ENCODE data around the gene FADS2. TPM values are rescaled to one million over a fixed set of nuclear protein-coding genes. Genes with fewer than 3 reads are reported as not detected.

The FADS2 gene
- total RNA-seq, 1 donor from 2014 or later: 25.7 TPM

- DNase-seq: no peak
- TF ChIP-seq CTCF (IDR thresholded peaks at IDR 0.05; ENCODE audit: borderline replicate concordance): no peak
- H3K27me3 ChIP-seq (ENCODE audit: low read depth): no peaks in the 10 kb centered on the region
- intact Hi-C loops (cut with micrococcal nuclease): no loop called here
- peaks cover 79% of the 10 kb centered on the region for H3K4me1 ChIP-seq
- peak overlapping the region; percentile 73 for H3K4me3 ChIP-seq
- peak overlapping the region; percentile 89 for H3K27ac ChIP-seq (replicated peaks)
- no peaks in the 10 kb centered on the region for H3K36me3 ChIP-seq
- H3K9me3 ChIP-seq (replicated peaks): no peaks in the 10 kb centered on the region
Measured at GRCh38 chr11:61829806-61830205, 1.7 kb downstream of the FADS2 start.

- no peak for TF ChIP-seq CTCF (IDR thresholded peaks at IDR 0.05; ENCODE audit: borderline replicate concordance)
- Histone ChIP-seq H3K27me3 (ENCODE audit: low read depth) (no peaks in the 10 kb centered on the region), H3K4me3 (no peak overlapping the region), H3K27ac (replicated peaks) (peak overlapping the region; percentile 89), H3K4me1 (peaks cover 86% of the 10 kb centered on the region), H3K36me3 (no peaks in the 10 kb centered on the region), H3K9me3 (replicated peaks) (no peaks in the 10 kb centered on the region)
- intact Hi-C loops (cut with micrococcal nuclease): no loop called here
- DNase-seq: no peak
Measured at GRCh38 chr11:61830237-61831105, 2.4 kb downstream of the FADS2 start.

GRCh38 chr11:61832207-61832606 lies 4.1 kb downstream of the FADS2 start:
- Histone ChIP-seq H3K27ac (replicated peaks) (peak overlapping the region; percentile 76), H3K4me1 (peaks cover 89% of the 10 kb centered on the region), H3K9me3 (replicated peaks) (no peaks in the 10 kb centered on the region), H3K27me3 (ENCODE audit: low read depth) (no peaks in the 10 kb centered on the region), H3K36me3 (no peaks in the 10 kb centered on the region), H3K4me3 (no peak overlapping the region)
- intact Hi-C loops (cut with micrococcal nuclease): no loop called here
- no peak for DNase-seq
- TF ChIP-seq CTCF (IDR thresholded peaks at IDR 0.05; ENCODE audit: borderline replicate concordance): no peak

GRCh38 chr11:61832754-61833153 lies 4.7 kb downstream of the FADS2 start:
- no peak for TF ChIP-seq CTCF (IDR thresholded peaks at IDR 0.05; ENCODE audit: borderline replicate concordance)
- Histone ChIP-seq H3K36me3 (no peaks in the 10 kb centered on the region), H3K27ac (replicated peaks) (peak overlapping the region; percentile 76), H3K4me3 (no peak overlapping the region), H3K9me3 (replicated peaks) (no peaks in the 10 kb centered on the region), H3K27me3 (ENCODE audit: low read depth) (no peaks in the 10 kb centered on the region), H3K4me1 (peaks cover 83% of the 10 kb centered on the region)
- intact Hi-C loops (cut with micrococcal nuclease): no loop called here
- peak; percentile 50 for DNase-seq

- no peak for TF ChIP-seq CTCF (IDR thresholded peaks at IDR 0.05; ENCODE audit: borderline replicate concordance)
- Histone ChIP-seq H3K36me3 (no peaks in the 10 kb centered on the region), H3K4me3 (no peak overlapping the region), H3K4me1 (peaks cover 76% of the 10 kb centered on the region), H3K9me3 (replicated peaks) (no peaks in the 10 kb centered on the region), H3K27me3 (ENCODE audit: low read depth) (no peaks in the 10 kb centered on the region), H3K27ac (replicated peaks) (peak overlapping the region; percentile 76)
- no peak for DNase-seq
- intact Hi-C loops (cut with micrococcal nuclease): no loop called here
Measured at GRCh38 chr11:61833471-61833870, 5.4 kb downstream of the FADS2 start.

Data from left ventricle myocardium inferior (tissue), 1 donor.